A549 (cell line): ENCODE data around the gene NAA20. TPM values are rescaled to one million over a fixed set of nuclear protein-coding genes. Genes with fewer than 3 reads are reported as not detected.

Experiments used
- ATAC-seq, 2 experiments: fragments of 200-7000 bp in 1 of 2; fragments of >200 bp in 1 of 2; cut with Nextera tagmentation in 1 of 2; cut with Tn5 transposase in 1 of 2; 3 replicates each; pipeline versions ENCODE4 v1.8.0 to v1.9.1; 2018 to 2020; ENCODE audit warnings: mild to moderate bottlenecking in 1 of 2, moderate library complexity in 1 of 2
- CTCF ChIA-PET: fragments of 300-600 bp; sonication (Branson Sonifier 250); formaldehyde crosslinking; extraction: SDS; loops from one replicate; lab custom pipeline; 2021; ENCODE audit warnings: antibody characterized with exemption, inconsistent platforms; lab: Yijun Ruan, JAX
- POLR2A ChIA-PET: fragments of 350-600 bp; formaldehyde crosslinking; extraction: SDS; loops from one replicate; lab custom pipeline; 2021; ENCODE audit warnings: antibody characterized with exemption, inconsistent platforms; lab: Yijun Ruan, JAX
- DNase-seq, 2 experiments: peaks; one replicate each; pipeline versions ENCODE4 v3.0.0 to v3.0.0-alpha.2; 2011 to 2016; ENCODE audit warnings: low read depth in 1 of 2, low spot score in 1 of 2
- FAIRE-seq: peaks from 2 replicates; lab custom pipeline; 2011; peaks lifted over from hg19 to GRCh38; lab: Jason Lieb, UNC
- H3K27ac ChIP-seq, 2 experiments: fragments of >200 bp; sonication (Bioruptor Twin); formaldehyde crosslinking; 3 replicates each; pipeline ENCODE4 v1.5.1; 2016 to 2017
- H3K4me1 ChIP-seq: fragments of >200 bp; sonication (Bioruptor Twin); formaldehyde crosslinking; 3 replicates; pipeline ENCODE4 v1.6.1; 2016
- H3K4me2 ChIP-seq: fragments of >200 bp; sonication (Bioruptor Twin); formaldehyde crosslinking; 3 replicates; pipeline ENCODE4 v1.6.1; 2016
- H3K4me3 ChIP-seq: fragments of >200 bp; sonication (Bioruptor Twin); formaldehyde crosslinking; 3 replicates; pipeline ENCODE4 v1.5.1; 2016
- H3K9me3 ChIP-seq: fragments of >200 bp; sonication (Bioruptor Twin); formaldehyde crosslinking; 3 replicates; pipeline ENCODE4 v1.6.1; 2016
- BCL3 ChIP-seq: fragments of >200 bp; sonication (Bioruptor Twin); formaldehyde crosslinking; IDR thresholded peaks from 3 replicates; pipeline ENCODE4 v1.6.1; 2016
- CEBPB ChIP-seq, 2 experiments: fragments of >200 bp in 1 of 2; sonication (Bioruptor Twin) in 1 of 2; formaldehyde crosslinking in 1 of 2; IDR thresholded peaks; 2 replicates each; pipeline ENCODE4 v1.6.1; 2012 to 2016
- CHD4 ChIP-seq: fragments of 200-600 bp; sonication (generic); IDR thresholded peaks from 2 replicates; pipeline ENCODE4 v1.6.1; 2016; ENCODE audit warnings: antibody characterized with exemption, mild to moderate bottlenecking, borderline replicate concordance
- EHF ChIP-seq: fragments of 250-450 bp; sonication (Bioruptor Pico); IDR thresholded peaks from 2 replicates; pipeline ENCODE4 v1.5.0; 2020; ENCODE audit warnings: mild to moderate bottlenecking
- EHMT2 ChIP-seq: fragments of 200-600 bp; sonication (generic); IDR thresholded peaks from 2 replicates; pipeline ENCODE4 v1.6.1; 2016; ENCODE audit warnings: antibody characterized with exemption, low read depth, mild to moderate bottlenecking, moderate library complexity
- ESRRA ChIP-seq: fragments of 150-350 bp; IDR thresholded peaks from 2 replicates; pipeline ENCODE4 v1.6.1; 2014; ENCODE audit warnings: mild to moderate bottlenecking, low read length, borderline replicate concordance
- FOSB ChIP-seq: fragments of 250-450 bp; sonication (Bioruptor Pico); IDR thresholded peaks from 2 replicates; pipeline ENCODE4 v1.5.0; 2020; ENCODE audit warnings: mild to moderate bottlenecking, moderate library complexity
- FOSL2 ChIP-seq, 2 experiments: fragments of 450-650 bp in 1 of 2; fragments of >200 bp in 1 of 2; sonication (Bioruptor Twin) in 1 of 2; formaldehyde crosslinking; IDR thresholded peaks; 2 replicates each; pipeline versions ENCODE4 v1.5.0 to v1.6.1; 2016 to 2020; ENCODE audit warnings: mild to moderate bottlenecking in 1 of 2, moderate library complexity in 1 of 2
- GATA3 ChIP-seq: IDR thresholded peaks from 2 replicates; pipeline ENCODE4 v1.6.1; 2012; ENCODE audit warnings: borderline replicate concordance
- HDAC2 ChIP-seq: fragments of 200-600 bp; sonication (generic); IDR thresholded peaks from 2 replicates; pipeline ENCODE4 v1.6.1; 2016
- HES2 ChIP-seq: fragments of >200 bp; sonication (Bioruptor Twin); formaldehyde crosslinking; IDR thresholded peaks from 2 replicates; pipeline ENCODE4 v1.6.1; 2016
- HEYL ChIP-seq: fragments of 250-450 bp; sonication (Bioruptor Pico); IDR thresholded peaks from 2 replicates; pipeline ENCODE4 v1.8.0; 2021; ENCODE audit warnings: mild to moderate bottlenecking, moderate library complexity
- HOXA7 ChIP-seq: fragments of 250-450 bp; sonication (Bioruptor Pico); IDR thresholded peaks from 2 replicates; pipeline ENCODE4 v1.5.0; 2020; ENCODE audit warnings: mild to moderate bottlenecking, moderate library complexity
- HOXB13 ChIP-seq: fragments of 250-450 bp; sonication (Bioruptor Pico); IDR thresholded peaks from 2 replicates; pipeline ENCODE4 v1.5.0; 2020; ENCODE audit warnings: low read depth, mild to moderate bottlenecking, moderate library complexity
- JUN ChIP-seq, 2 experiments: fragments of >200 bp; sonication (Bioruptor Twin); formaldehyde crosslinking; IDR thresholded peaks; 2 replicates in 1 of 2; 3 replicates in 1 of 2; pipeline ENCODE4 v1.6.1; 2016 to 2017
- MAFK ChIP-seq: fragments of 450-650 bp; IDR thresholded peaks from 2 replicates; pipeline ENCODE4 v1.6.1; 2014; ENCODE audit not compliant: partially characterized antibody
- MAZ ChIP-seq: fragments of 150-350 bp; IDR thresholded peaks from 2 replicates; pipeline ENCODE4 v1.6.1; 2014; ENCODE audit warnings: antibody characterized with exemption, low read depth, low read length, borderline replicate concordance
- MYC ChIP-seq: IDR thresholded peaks from 2 replicates; pipeline ENCODE4 v1.6.1; 2012; ENCODE audit warnings: mild to moderate bottlenecking, inconsistent platforms, low read length, improper control_type of control experiment, borderline replicate concordance
- NFE2L2 ChIP-seq: fragments of 150-350 bp; conservative IDR thresholded peaks from 2 replicates; pipeline ENCODE4 v1.6.1; 2014; ENCODE audit warnings: low read length
- PBX3 ChIP-seq: IDR thresholded peaks from 2 replicates; pipeline ENCODE4 v1.6.1; 2012
- PHF8 ChIP-seq: fragments of 200-600 bp; sonication (generic); IDR thresholded peaks from 2 replicates; pipeline ENCODE4 v1.6.1; 2016; ENCODE audit warnings: low read depth, mild to moderate bottlenecking, antibody characterized with exemption, moderate library complexity, borderline replicate concordance
- POLR2A ChIP-seq: IDR thresholded peaks from 2 replicates; pipeline ENCODE4 v1.6.1; 2012; ENCODE audit warnings: mild to moderate bottlenecking, low read length
- POLR2AphosphoS2 ChIP-seq: conservative IDR thresholded peaks from 2 replicates; pipeline ENCODE4 v1.6.1; 2012; ENCODE audit warnings: low read length, improper control_type of control experiment, inconsistent platforms
- RCOR1 ChIP-seq: fragments of 150-350 bp; IDR thresholded peaks from 2 replicates; pipeline ENCODE4 v1.6.1; 2014; ENCODE audit warnings: antibody characterized with exemption, low read length, low read depth
- RNF2 ChIP-seq: fragments of 200-600 bp; sonication (generic); IDR thresholded peaks from 2 replicates; pipeline ENCODE4 v1.6.1; 2016; ENCODE audit warnings: low read depth, mild to moderate bottlenecking, antibody characterized with exemption, moderate library complexity, borderline replicate concordance
- TP53 ChIP-seq: fragments of 250-450 bp; sonication (Bioruptor Pico); IDR thresholded peaks from 2 replicates; pipeline ENCODE4 v1.5.0; 2021; ENCODE audit warnings: mild to moderate bottlenecking, moderate library complexity
- USF2 ChIP-seq: fragments of 450-650 bp; IDR thresholded peaks from 2 replicates; pipeline ENCODE4 v1.6.1; 2014; ENCODE audit warnings: antibody characterized with exemption
- ZFP36 ChIP-seq: fragments of 450-650 bp; IDR thresholded peaks from 2 replicates; pipeline ENCODE4 v1.6.1; 2014; ENCODE audit warnings: borderline replicate concordance; ENCODE audit not compliant: partially characterized antibody
- WGBS: methylation state at CpG from one replicate; pipeline ENCODE4 v1.1.6; 2017; ENCODE audit errors: missing lambda C conversion rate; 5-methylcytosine and 5-hydroxymethylcytosine counted together
- polyA minus RNA-seq: library from RNA; depleted of rRNA, polyadenylated mRNA; stranded (reverse); fragments of >200 nt; gene quantifications from 2 replicates; pipeline ENCODE4 v1.2.3, GENCODE V29; 2011; rRNA and poly(A)+ RNA removed
- polyA plus RNA-seq, 4 experiments: library from polyadenylated mRNA; depleted of rRNA in 3 of 4; stranded (reverse); fragments of >200 nt; fragmentation: RNase III in 1 of 4; extraction: RNeasy Plus Mini Kit Qiagen cat#74134 plus additional on column Dnase treatment in 1 of 4; gene quantifications; 2 replicates in 3 of 4; 3 replicates in 1 of 4; pipeline ENCODE4 v1.2.3, GENCODE V29; 2011 to 2017
- TF ChIP-seq, protein P1 (sequence below): IDR thresholded peaks from 2 replicates; pipeline ENCODE4 v1.6.1; 2012; ENCODE audit warnings: low read depth, borderline replicate concordance
- TF ChIP-seq, protein P2 (sequence below): fragments of >200 bp; sonication (Bioruptor Twin); formaldehyde crosslinking; IDR thresholded peaks from 3 replicates; pipeline ENCODE4 v1.5.1; 2016
- TF ChIP-seq, protein P3 (sequence below): IDR thresholded peaks from 2 replicates; pipeline ENCODE4 v1.6.1; 2012
- TF ChIP-seq, protein P4 (sequence below): fragments of 250-450 bp; sonication (Bioruptor Pico); IDR thresholded peaks from 2 replicates; pipeline ENCODE4 v1.5.0; 2020; ENCODE audit warnings: low read depth, mild to moderate bottlenecking, moderate library complexity

The NAA20 gene
- polyA plus RNA-seq (2011; rRNA removed) = 154 and 219 TPM in 2 replicates
- polyA plus RNA-seq (2012; cell fraction: cytosol; rRNA removed) = 110 and 115 TPM in 2 replicates
- polyA plus RNA-seq (2012; cell fraction: nucleus; rRNA removed) = 44.7 and 53.1 TPM in 2 replicates
- polyA plus RNA-seq (2017; fragmentation: RNase III; extraction: RNeasy Plus Mini Kit Qiagen cat#74134 plus additional on column Dnase treatment) = 174 to 202 TPM (median 175 TPM) in 3 replicates
- 38.3 and 41.6 TPM in 2 replicates for polyA minus RNA-seq

- FAIRE-seq (no peak), ATAC-seq (peak; percentile 99), DNase-seq (peak; percentile 98)
- H3K4me1 ChIP-seq = peaks cover 22% of the 10 kb centered on the region
- CTCF ChIA-PET = interaction anchor here (0.7 to 3.9 kb wide), 34 partner anchors 9 to 679 kb away, joined by 3 to 27 read pairs (median 4); partner anchors contain the start of genes CFAP61 and CRNKL1
- no peaks in the 10 kb centered on the region for H3K9me3 ChIP-seq
- peak within 1 kb of the TSS; percentile 95 for H3K4me3 ChIP-seq
- H3K27ac ChIP-seq = peak within 1 kb of the TSS; percentile 93 to 94
- under 1% methylated on average over 34 of the region's 81 CpGs for WGBS
- POLR2A ChIA-PET = interaction anchor here (0.6 to 2.8 kb wide), 16 partner anchors 10 to 1877 kb away, joined by 3 to 26 read pairs (median 4); partner anchors contain the start of genes CFAP61, CRNKL1 and RIN2
- peak within 1 kb of the TSS; percentile 97 for H3K4me2 ChIP-seq
- no peak for TF ChIP-seq ZFP36
- no peak for TF ChIP-seq RCOR1
- TF ChIP-seq POLR2AphosphoS2 = no peak
- TF ChIP-seq, protein P1, sequence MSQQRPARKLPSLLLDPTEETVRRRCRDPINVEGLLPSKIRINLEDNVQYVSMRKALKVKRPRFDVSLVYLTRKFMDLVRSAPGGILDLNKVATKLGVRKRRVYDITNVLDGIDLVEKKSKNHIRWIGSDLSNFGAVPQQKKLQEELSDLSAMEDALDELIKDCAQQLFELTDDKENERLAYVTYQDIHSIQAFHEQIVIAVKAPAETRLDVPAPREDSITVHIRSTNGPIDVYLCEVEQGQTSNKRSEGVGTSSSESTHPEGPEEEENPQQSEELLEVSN = peak; percentile 78
- TF ChIP-seq GATA3 = peak; percentile 28; the same call in 1 of the 2 replicates
- TF ChIP-seq BCL3 = no peak
- no peak for TF ChIP-seq FOSL2 (IDR thresholded peaks at IDR 0.05)
- peak; percentile 20; the same call in 1 of the 2 replicates for TF ChIP-seq FOSL2 (CRISPR knock-in tag; IDR thresholded peaks at IDR 0.05)
- no peak for TF ChIP-seq USF2
- TF ChIP-seq NFE2L2 = no peak
- no peak for TF ChIP-seq PBX3
- no peak for TF ChIP-seq EHMT2
- TF ChIP-seq FOSB (CRISPR knock-in tag) = no peak
- peak; percentile 32 for TF ChIP-seq MAFK
- TF ChIP-seq CEBPB (IDR thresholded peaks at IDR 0.05) = no peak
- TF ChIP-seq POLR2A = peak; percentile 62
- TF ChIP-seq ESRRA = no peak
- TF ChIP-seq, protein P2, sequence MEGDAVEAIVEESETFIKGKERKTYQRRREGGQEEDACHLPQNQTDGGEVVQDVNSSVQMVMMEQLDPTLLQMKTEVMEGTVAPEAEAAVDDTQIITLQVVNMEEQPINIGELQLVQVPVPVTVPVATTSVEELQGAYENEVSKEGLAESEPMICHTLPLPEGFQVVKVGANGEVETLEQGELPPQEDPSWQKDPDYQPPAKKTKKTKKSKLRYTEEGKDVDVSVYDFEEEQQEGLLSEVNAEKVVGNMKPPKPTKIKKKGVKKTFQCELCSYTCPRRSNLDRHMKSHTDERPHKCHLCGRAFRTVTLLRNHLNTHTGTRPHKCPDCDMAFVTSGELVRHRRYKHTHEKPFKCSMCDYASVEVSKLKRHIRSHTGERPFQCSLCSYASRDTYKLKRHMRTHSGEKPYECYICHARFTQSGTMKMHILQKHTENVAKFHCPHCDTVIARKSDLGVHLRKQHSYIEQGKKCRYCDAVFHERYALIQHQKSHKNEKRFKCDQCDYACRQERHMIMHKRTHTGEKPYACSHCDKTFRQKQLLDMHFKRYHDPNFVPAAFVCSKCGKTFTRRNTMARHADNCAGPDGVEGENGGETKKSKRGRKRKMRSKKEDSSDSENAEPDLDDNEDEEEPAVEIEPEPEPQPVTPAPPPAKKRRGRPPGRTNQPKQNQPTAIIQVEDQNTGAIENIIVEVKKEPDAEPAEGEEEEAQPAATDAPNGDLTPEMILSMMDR = peak; percentile 59
- no peak for TF ChIP-seq HES2
- TF ChIP-seq HDAC2 = no peak
- TF ChIP-seq PHF8 = peak; percentile 93
- peak; percentile 83 to 94; a peak in 4 of 5 replicates for TF ChIP-seq JUN (IDR thresholded peaks at IDR 0.05)
- TF ChIP-seq MAZ = no peak
- no peak for TF ChIP-seq CHD4
- no peak for TF ChIP-seq HEYL (CRISPR knock-in tag)
- TF ChIP-seq RNF2 = no peak
- TF ChIP-seq, protein P3, sequence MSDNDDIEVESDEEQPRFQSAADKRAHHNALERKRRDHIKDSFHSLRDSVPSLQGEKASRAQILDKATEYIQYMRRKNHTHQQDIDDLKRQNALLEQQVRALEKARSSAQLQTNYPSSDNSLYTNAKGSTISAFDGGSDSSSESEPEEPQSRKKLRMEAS = peak; percentile 96
- TF ChIP-seq, protein P4, sequence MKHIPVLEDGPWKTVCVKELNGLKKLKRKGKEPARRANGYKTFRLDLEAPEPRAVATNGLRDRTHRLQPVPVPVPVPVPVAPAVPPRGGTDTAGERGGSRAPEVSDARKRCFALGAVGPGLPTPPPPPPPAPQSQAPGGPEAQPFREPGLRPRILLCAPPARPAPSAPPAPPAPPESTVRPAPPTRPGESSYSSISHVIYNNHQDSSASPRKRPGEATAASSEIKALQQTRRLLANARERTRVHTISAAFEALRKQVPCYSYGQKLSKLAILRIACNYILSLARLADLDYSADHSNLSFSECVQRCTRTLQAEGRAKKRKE (CRISPR knock-in tag) = no peak
- TF ChIP-seq TP53 (CRISPR knock-in tag) = no peak
- TF ChIP-seq EHF = no peak
- no peak for TF ChIP-seq HOXA7
- peak; percentile 81; the same call in 1 of the 2 replicates for TF ChIP-seq MYC
- no peak for TF ChIP-seq HOXB13 (CRISPR knock-in tag)
Measured at GRCh38 chr20:20017001-20017843, at the start of gene NAA20. Gene NAA20, plus strand, starts transcription at chr20:20017362. Its CDS starts 35 bp downstream, at chr20:20017397.
